Lung (tissue), 12 donors: ENCODE measurements around the gene PRKCH. TPM values are rescaled to one million over a fixed set of nuclear protein-coding genes. Genes with fewer than 3 reads are reported as not detected.

ENCODE experiments used
- ATAC-seq: fragments of 200-7000 bp; cut with Tn5 transposase; one replicate; pipeline ENCODE4 v1.9.1; 2020; ENCODE audit warnings: moderate number of reproducible peaks; ENCODE audit not compliant: insufficient read depth, low FRiP score
- DNase-seq, 3 donors: peaks; one replicate each; pipeline ENCODE4 v3.0.0-alpha.2; 2013 to 2017
- H3K27ac ChIP-seq, 2 donors: one replicate each; pipeline ENCODE4 v1.5.1; 2013; ENCODE audit warnings: mild to moderate bottlenecking in 2 of 2, moderate library complexity in 2 of 2, control low read depth in 1 of 2, inconsistent platforms in 1 of 2, low read depth in 1 of 2, low read length in 1 of 2
- H3K27me3 ChIP-seq, 3 donors: one replicate each; pipeline ENCODE4 v1.5.1; 2013; ENCODE audit warnings: low read length in 2 of 3; ENCODE audit not compliant: control insufficient read depth in 3 of 3, insufficient read depth in 3 of 3
- H3K36me3 ChIP-seq, 4 donors: one replicate each; pipeline ENCODE4 v1.5.1; 2013; ENCODE audit warnings: low read length in 4 of 4, mild to moderate bottlenecking in 1 of 4, moderate library complexity in 1 of 4; ENCODE audit not compliant: control insufficient read depth in 4 of 4, insufficient read depth in 4 of 4
- H3K4me1 ChIP-seq, 5 donors: one replicate each; pipeline ENCODE4 v1.5.1; 2013; ENCODE audit warnings: low read length in 5 of 5, mild to moderate bottlenecking in 2 of 5, moderate library complexity in 1 of 5; ENCODE audit not compliant: control insufficient read depth in 5 of 5, insufficient read depth in 5 of 5
- H3K4me3 ChIP-seq: one replicate; pipeline ENCODE4 v1.5.1; 2013; ENCODE audit warnings: mild to moderate bottlenecking, control low read depth, moderate library complexity
- H3K9ac ChIP-seq, 2 donors: one replicate each; pipeline ENCODE4 v1.5.1; 2013; ENCODE audit warnings: low read length in 2 of 2, control low read depth in 1 of 2; ENCODE audit not compliant: insufficient read depth in 1 of 2
- H3K9me3 ChIP-seq, 4 donors: one replicate each; pipeline ENCODE4 v1.5.1; 2013; ENCODE audit warnings: low read length in 3 of 4, mild to moderate bottlenecking in 1 of 4, moderate library complexity in 1 of 4; ENCODE audit not compliant: control insufficient read depth in 4 of 4, insufficient read depth in 3 of 4
- CTCF ChIP-seq: IDR thresholded peaks from 2 replicates; pipeline ENCODE4 v1.5.1; 2012; ENCODE audit warnings: mild to moderate bottlenecking; ENCODE audit errors: control extremely low read depth, extremely low read depth
- WGBS, 2 donors: extraction: QIAGEN DNeasy Blood & Tissue Kit; methylation state at CpG; one replicate each; pipeline ENCODE4 v1.1.7; 2013; 5-methylcytosine and 5-hydroxymethylcytosine counted together
- polyA plus RNA-seq, 2 donors: library from polyadenylated mRNA; stranded (reverse); fragments of 200-250 nt; gene quantifications; one replicate each; pipeline ENCODE4 v1.2.1, GENCODE V29; 2013
- total RNA-seq, 2 donors: library from RNA; depleted of rRNA in 1 of 2; stranded (reverse); fragments of >200 nt in 1 of 2; gene quantifications; one replicate each; pipeline ENCODE4 v1.2.1, GENCODE V29; 2014 to 2021
- donor health status: control.
- donor health status: control.
- donor health status: Bipolar disorder and iron deficiency.
- donor health status: healthy.
- donor health status: DM: yes; HTN: yes; CAD: no.

PRKCH gene
- total and polyA plus RNA-seq, 4 donors: 12.9 to 126 (median 51.4) TPM

- Histone ChIP-seq H3K9me3 (no peaks in the 10 kb centered on the region), H3K27ac (peak overlapping the region; percentile 83 to 94), H3K9ac (no peak overlapping the region), H3K27me3 (no peaks in the 10 kb centered on the region), H3K4me3 (no peak overlapping the region), H3K36me3 (no peaks in the 10 kb centered on the region), H3K4me1 (peaks cover 0 to 21% (median 16%) of the 10 kb centered on the region in 5 donors)
- ATAC-seq (no peak), DNase-seq (no peak)
- WGBS, 2 donors: 79 to 84% methylated on average over 3 of the region's 3 CpGs
- TF ChIP-seq CTCF: no peak
Measured at GRCh38 chr14:61561104-61561503, 239.7 kb downstream of the PRKCH start.

GRCh38 chr14:61561657-61562276, 240.4 kb downstream of the PRKCH start:
- no peaks in the 10 kb centered on the region for H3K9me3 ChIP-seq
- ATAC-seq (peak; percentile 77), DNase-seq (peak in 2 of 3 donors; percentile 47 to 73)
- H3K4me3 ChIP-seq: no peak overlapping the region
- peak overlapping the region; percentile 83 to 94 for H3K27ac ChIP-seq
- no peaks in the 10 kb centered on the region for H3K36me3 ChIP-seq
- no peak for TF ChIP-seq CTCF
- H3K9ac ChIP-seq: no peak overlapping the region
- peaks cover 0 to 22% (median 19%) of the 10 kb centered on the region in 5 donors for H3K4me1 ChIP-seq
- H3K27me3 ChIP-seq: no peaks in the 10 kb centered on the region
- WGBS, 2 donors: 47 to 51% methylated on average over 8 of the region's 8 CpGs

GRCh38 chr14:61562321-61563161, 241.2 kb downstream of the PRKCH start:
- peak; percentile 64 for ATAC-seq
- TF ChIP-seq CTCF: no peak

More at GRCh38 chr14:61562321-61563161, 241.2 kb downstream of the PRKCH start:
- DNase-seq: no peak
- H3K27ac ChIP-seq: peak overlapping the region; percentile 83 to 94
- peaks cover 0 to 23% (median 19%) of the 10 kb centered on the region in 5 donors for H3K4me1 ChIP-seq
- no peaks in the 10 kb centered on the region for H3K36me3 ChIP-seq
- H3K9me3 ChIP-seq: no peaks in the 10 kb centered on the region
- 94 to 96% methylated on average over 7 of the region's 7 CpGs for WGBS, 2 donors
- H3K27me3 ChIP-seq: no peaks in the 10 kb centered on the region
- no peak overlapping the region for H3K9ac ChIP-seq
- H3K4me3 ChIP-seq: no peak overlapping the region
